ENCODE data around the gene TAF6.

TAF6 gene

GRCh38 chr7:100119072-100119969, at the start of gene TAF6, which contains the start of gene CNPY4:
TSS of gene TAF6 (minus strand) at chr7:100119358. CDS start at chr7:100114209, 5,149 bp downstream.
TSS of gene CNPY4 (plus strand) at chr7:100119634. CDS start at chr7:100119745, 111 bp downstream.
- peaks cover 28% of the 10 kb centered on the region for H3K4me1 Mint-ChIP-seq
- DNase-seq (ENCODE audit: low spot score in 2 of 2) = peak; percentile 88 to 98
- peak within 1 kb of the TSS; percentile 97 for H3K4me3 Mint-ChIP-seq
- H3K9me3 Mint-ChIP-seq = no peaks in the 10 kb centered on the region
- peaks cover 29% of the 10 kb centered on the region for H3K36me3 Mint-ChIP-seq
- H3K27ac Mint-ChIP-seq = peak within 1 kb of the TSS; percentile 100
- ATAC-seq = peak; percentile 86

- Mint-ChIP-seq H3K36me3 (no peaks in the 10 kb centered on the region), H3K4me3 (peak overlapping the region; percentile 56), H3K9me3 (no peaks in the 10 kb centered on the region), H3K27ac (no peak overlapping the region), H3K4me1 (peaks cover 61% of the 10 kb centered on the region)
- no peak for DNase-seq (ENCODE audit: low spot score in 2 of 2)
- ATAC-seq = no peak
Measured at GRCh38 chr7:100167912-100168323, 48.8 kb upstream of the TAF6 start.

- Mint-ChIP-seq H3K9me3 (no peaks in the 10 kb centered on the region), H3K36me3 (no peaks in the 10 kb centered on the region), H3K27ac (no peak overlapping the region), H3K4me1 (peaks cover 64% of the 10 kb centered on the region), H3K4me3 (peak overlapping the region; percentile 56)
- ATAC-seq (no peak), DNase-seq (ENCODE audit: low spot score in 2 of 2) (no peak)
Measured at GRCh38 chr7:100166970-100167911, 48.1 kb upstream of the TAF6 start.

DNA sequence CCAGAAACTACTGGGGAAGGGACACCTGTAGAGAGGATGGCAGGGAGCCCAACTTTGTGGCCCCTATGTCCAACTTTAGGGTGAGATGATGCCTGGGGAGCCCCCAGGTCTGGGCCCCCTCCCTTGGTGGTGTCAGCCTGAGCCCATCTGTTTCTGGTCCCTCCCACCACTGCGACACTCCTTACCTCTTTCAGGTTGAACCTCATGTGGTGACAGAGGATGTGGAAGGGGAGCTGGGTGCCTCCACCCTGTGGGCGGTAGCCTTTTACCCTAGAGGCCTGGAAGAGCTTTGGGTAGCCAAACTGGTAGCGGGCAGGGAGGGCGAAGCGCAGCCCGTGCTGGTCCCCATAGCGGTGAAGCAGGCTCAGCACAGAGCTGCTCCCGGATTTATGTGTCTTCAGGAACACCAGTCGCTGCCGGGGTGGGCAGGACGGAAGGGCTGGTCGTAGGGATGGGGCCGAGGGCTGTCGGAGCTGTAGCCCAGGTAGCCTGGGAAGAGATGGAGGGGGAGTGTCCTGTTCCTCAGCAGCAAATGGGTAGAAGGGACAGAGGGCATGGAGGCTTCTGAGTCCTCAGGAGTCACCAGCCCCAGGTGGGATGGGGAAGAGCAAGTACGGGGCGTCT, 47.3 kb upstream of the TAF6 start:
- Mint-ChIP-seq H3K4me3 (no peak overlapping the region), H3K4me1 (peaks cover 59% of the 10 kb centered on the region), H3K9me3 (no peaks in the 10 kb centered on the region), H3K36me3 (no peaks in the 10 kb centered on the region), H3K27ac (peak overlapping the region; percentile 7)
- ATAC-seq (peak; percentile 58), DNase-seq (ENCODE audit: low spot score in 2 of 2) (no peak)

GRCh38 chr7:100163871-100164270, 44.7 kb upstream of the TAF6 start:
- H3K27ac Mint-ChIP-seq = peak overlapping the region; percentile 43
- no peak overlapping the region for H3K4me3 Mint-ChIP-seq

GRCh38 chr7:100163006-100163531, 43.9 kb upstream of the TAF6 start:
- ATAC-seq = no peak
- Mint-ChIP-seq H3K9me3 (no peaks in the 10 kb centered on the region), H3K4me1 (peaks cover 34% of the 10 kb centered on the region), H3K27ac (peak overlapping the region; percentile 43), H3K36me3 (no peaks in the 10 kb centered on the region), H3K4me3 (no peak overlapping the region)
- DNase-seq (ENCODE audit: low spot score in 2 of 2) = no peak

More at GRCh38 chr7:100163871-100164270, 44.7 kb upstream of the TAF6 start:
- no peaks in the 10 kb centered on the region for H3K9me3 Mint-ChIP-seq
- H3K36me3 Mint-ChIP-seq = no peaks in the 10 kb centered on the region
- ATAC-seq (no peak), DNase-seq (ENCODE audit: low spot score in 2 of 2) (no peak)
- H3K4me1 Mint-ChIP-seq = peaks cover 42% of the 10 kb centered on the region

- Mint-ChIP-seq H3K4me1 (peaks cover 30% of the 10 kb centered on the region), H3K36me3 (peaks cover 9% of the 10 kb centered on the region), H3K9me3 (no peaks in the 10 kb centered on the region), H3K4me3 (peak overlapping the region; percentile 73), H3K27ac (no peak overlapping the region)
- ATAC-seq (no peak), DNase-seq (ENCODE audit: low spot score in 2 of 2) (no peak)
Measured at GRCh38 chr7:100160067-100160466, 40.9 kb upstream of the TAF6 start.

DNA sequence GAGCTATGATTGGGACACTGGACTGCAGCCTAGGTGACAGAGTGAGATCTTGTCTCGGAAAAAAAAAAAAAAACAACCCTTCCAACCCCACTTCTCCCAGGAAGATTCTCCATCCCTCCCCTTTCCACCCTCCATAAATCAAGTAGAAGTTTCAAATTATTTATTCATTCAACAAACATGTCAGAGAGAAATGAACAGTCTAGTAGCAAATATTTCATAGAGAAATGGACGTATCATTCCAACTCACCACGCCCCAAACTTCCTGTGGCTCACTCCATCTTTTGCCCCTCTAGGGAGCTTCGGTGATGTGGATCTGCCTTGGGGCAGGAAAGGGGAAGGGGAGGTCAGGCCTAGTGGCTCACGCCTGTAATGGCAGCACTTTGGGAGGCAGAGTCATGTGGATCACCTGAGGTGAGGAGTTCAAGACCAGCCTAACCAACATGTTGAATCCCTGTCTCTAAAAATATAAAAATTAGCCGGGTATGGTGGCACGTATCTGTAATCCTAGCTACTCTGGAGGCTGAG, 40.0 kb upstream of the TAF6 start:
- Mint-ChIP-seq H3K4me3 (peak overlapping the region; percentile 73), H3K36me3 (peaks cover 18% of the 10 kb centered on the region), H3K27ac (peak overlapping the region; percentile 78), H3K4me1 (peaks cover 31% of the 10 kb centered on the region), H3K9me3 (no peaks in the 10 kb centered on the region)
- ATAC-seq (no peak), DNase-seq (ENCODE audit: low spot score in 2 of 2) (no peak)

GRCh38 chr7:100158229-100159098, 39.3 kb upstream of the TAF6 start, which contains the start of gene TRAPPC14:
TSS of gene TRAPPC14 (minus strand) at chr7:100158723. CDS start at chr7:100158499, 224 bp downstream.
- Mint-ChIP-seq H3K36me3 (peaks cover 25% of the 10 kb centered on the region), H3K4me1 (peaks cover 38% of the 10 kb centered on the region), H3K27ac (peak within 1 kb of the TSS; percentile 87), H3K9me3 (no peaks in the 10 kb centered on the region), H3K4me3 (peak within 1 kb of the TSS; percentile 73)
- DNase-seq (ENCODE audit: low spot score in 2 of 2) (peak; percentile 86 to 96), ATAC-seq (peak; percentile 89)

DNA sequence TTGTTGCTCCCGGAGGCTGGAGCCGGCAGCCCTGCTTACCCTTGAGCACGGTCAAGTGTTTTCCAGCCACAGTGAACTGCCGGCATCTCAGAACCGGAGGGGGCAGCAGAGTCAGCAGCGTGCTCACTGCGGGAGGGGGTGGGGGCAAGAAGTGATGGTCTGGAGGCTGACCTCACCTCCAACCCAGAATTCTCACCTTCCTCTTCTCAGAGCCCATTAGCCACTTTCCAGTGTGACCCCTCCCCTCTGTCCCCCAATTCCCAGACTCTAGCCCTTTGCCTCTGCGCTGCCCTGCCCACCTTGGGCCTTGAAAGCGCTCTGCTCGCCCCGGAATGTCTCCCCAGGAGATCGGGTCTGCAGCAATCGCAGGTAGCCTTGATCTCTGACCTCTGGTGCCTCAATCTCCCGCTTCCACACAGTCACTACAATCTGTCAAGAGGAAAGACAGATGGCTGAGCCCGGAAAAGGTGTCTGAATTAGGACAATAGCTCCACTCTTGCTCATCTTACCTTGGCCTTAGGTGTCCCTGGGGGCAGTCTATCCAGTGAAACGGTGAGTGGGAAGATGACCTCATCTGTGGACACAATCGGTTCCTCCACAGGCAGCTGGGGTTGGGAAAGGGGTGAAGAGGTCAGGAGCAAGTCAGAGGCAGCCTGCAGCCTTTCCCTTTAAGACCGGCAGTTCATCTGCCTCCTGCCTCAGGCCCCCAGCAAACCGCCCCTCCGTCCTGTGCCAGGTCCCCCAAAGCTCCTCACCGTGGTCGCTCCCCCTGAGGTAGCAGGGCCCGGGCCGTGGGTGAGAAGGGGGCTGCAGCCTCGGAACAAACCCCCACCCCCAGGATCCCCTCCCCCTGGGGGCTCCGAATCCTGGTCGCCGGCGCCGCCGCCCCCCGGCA, 38.4 kb upstream of the TAF6 start:
- H3K36me3 Mint-ChIP-seq = peaks cover 34% of the 10 kb centered on the region
- H3K27ac Mint-ChIP-seq = peak overlapping the region; percentile 87
- no peaks in the 10 kb centered on the region for H3K9me3 Mint-ChIP-seq
- no peak for DNase-seq (ENCODE audit: low spot score in 2 of 2)
- ATAC-seq = no peak
- H3K4me1 Mint-ChIP-seq = peaks cover 35% of the 10 kb centered on the region
- H3K4me3 Mint-ChIP-seq = peak overlapping the region; percentile 73

DNA sequence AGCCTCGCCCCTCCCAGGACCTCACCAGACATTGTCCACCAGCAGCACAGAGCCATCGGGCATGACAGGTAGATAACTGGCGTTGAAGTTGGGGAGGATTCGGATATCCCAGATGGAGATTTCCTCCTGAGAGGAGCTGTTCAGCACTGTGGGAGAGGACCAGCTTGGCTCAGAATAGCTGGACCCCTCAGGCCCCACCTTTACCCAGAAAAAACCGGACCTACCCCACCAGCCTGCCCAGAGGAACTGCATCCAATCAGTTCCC, 37.8 kb upstream of the TAF6 start:
- H3K36me3 Mint-ChIP-seq = peaks cover 40% of the 10 kb centered on the region
- peaks cover 40% of the 10 kb centered on the region for H3K4me1 Mint-ChIP-seq
- ATAC-seq (no peak), DNase-seq (ENCODE audit: low spot score in 2 of 2) (no peak)
- H3K27ac Mint-ChIP-seq = peak overlapping the region; percentile 87
- H3K9me3 Mint-ChIP-seq = no peaks in the 10 kb centered on the region
- peak overlapping the region; percentile 73 for H3K4me3 Mint-ChIP-seq

DNA sequence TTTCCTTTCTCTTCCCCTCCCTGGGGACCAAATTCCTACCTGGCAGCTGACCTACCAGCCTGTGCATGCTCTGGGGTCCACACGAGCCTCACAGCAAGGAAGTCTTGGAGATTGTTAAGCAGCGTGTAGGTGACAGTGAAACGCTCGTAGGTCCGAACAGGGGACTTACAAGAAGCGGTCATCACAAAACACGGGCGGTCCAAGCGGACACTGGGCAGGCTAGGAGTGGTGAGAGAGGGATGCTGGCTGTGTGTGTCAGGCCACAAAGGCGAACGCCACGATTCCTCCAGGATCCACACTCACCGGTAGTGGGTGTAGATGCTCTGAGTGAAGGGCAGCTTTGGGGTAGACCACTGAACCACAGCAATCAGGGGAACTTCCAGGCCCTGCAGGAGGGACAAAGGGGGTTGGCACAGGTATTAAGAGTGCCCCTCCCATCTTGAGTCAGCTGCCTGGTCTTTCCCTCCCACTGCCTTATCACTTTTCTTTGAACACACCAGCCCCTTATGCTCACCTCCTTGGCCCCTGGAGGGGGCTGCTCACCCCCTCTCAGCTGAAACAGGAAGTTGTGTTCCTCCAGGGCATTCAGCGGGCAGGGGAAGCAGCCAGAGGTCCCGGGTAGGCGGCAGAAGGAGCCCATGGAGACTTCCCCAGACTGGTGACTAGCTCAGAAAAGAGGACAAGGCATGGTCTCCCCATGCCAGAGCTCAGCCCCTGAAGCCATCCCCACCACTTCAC, 37.3 kb upstream of the TAF6 start:
- Mint-ChIP-seq H3K4me3 (peak overlapping the region; percentile 73), H3K27ac (peak overlapping the region; percentile 87), H3K36me3 (peaks cover 45% of the 10 kb centered on the region), H3K9me3 (no peaks in the 10 kb centered on the region), H3K4me1 (peaks cover 42% of the 10 kb centered on the region)
- DNase-seq (ENCODE audit: low spot score in 2 of 2) (no peak), ATAC-seq (peak; percentile 25)
